GM12878 (cell line): ENCODE measurements around the gene EFNA1. TPM values are rescaled to one million over a fixed set of nuclear protein-coding genes. Genes with fewer than 3 reads are reported as not detected.

Experiments used
- ATAC-seq: fragments of 200-7000 bp; cut with Tn5 transposase; 3 replicates; pipeline ENCODE4 v1.9.1; 2020; ENCODE audit warnings: mild to moderate bottlenecking, moderate library complexity
- BruUV-seq: library from RNA; stranded (reverse); fragments of 400-500 nt; replicated peaks from 2 replicates; lab custom pipeline; 2021; lab: Mats Ljungman, UMichigan
- CTCF ChIA-PET: fragments of 300-600 bp; sonication (Branson Sonifier 250); formaldehyde crosslinking; extraction: SDS; loops from one replicate; lab custom pipeline; 2021; ENCODE audit warnings: inconsistent platforms; lab: Yijun Ruan, JAX
- POLR2A ChIA-PET: fragments of 350-600 bp; formaldehyde crosslinking; extraction: SDS; loops from one replicate; lab custom pipeline; 2021; ENCODE audit warnings: inconsistent platforms; lab: Charles Lee
- RAD21 ChIA-PET: fragments of 300-600 bp; sonication (Branson Sonifier 250); formaldehyde crosslinking; loops from one replicate; lab custom pipeline; 2023; ENCODE audit warnings: antibody characterized with exemption; ENCODE audit not compliant: unreplicated experiment; lab: Charles Lee
- SMC1A ChIA-PET: fragments of 300-600 bp; sonication (Branson Sonifier 250); formaldehyde crosslinking; loops from one replicate; lab custom pipeline; 2023; ENCODE audit not compliant: unreplicated experiment, uncharacterized antibody; lab: Charles Lee
- DNase-seq: peaks from one replicate; pipeline ENCODE4 v3.0.0-alpha.2; 2011; ENCODE audit warnings: low read depth, low spot score
- FAIRE-seq: peaks from 3 replicates; lab custom pipeline; 2011; peaks lifted over from hg19 to GRCh38; lab: Jason Lieb, UNC
- H2AFZ ChIP-seq: 2 replicates; pipeline ENCODE4 v1.6.0; 2011; ENCODE audit warnings: low read depth, low read length, control low read depth; ENCODE audit not compliant: control insufficient read depth
- H3K27ac ChIP-seq: 2 replicates; pipeline ENCODE4 v1.5.1; 2011; ENCODE audit warnings: control low read depth; ENCODE audit not compliant: control insufficient read depth, insufficient read depth
- H3K27me3 ChIP-seq, 2 experiments: replicated peaks in 1 of 2; 2 replicates each; pipeline versions ENCODE4 v1.6.0 to v1.6.1; 2011; ENCODE audit warnings: low read length in 1 of 2; ENCODE audit not compliant: control insufficient read depth in 2 of 2, insufficient read depth in 2 of 2
- H3K36me3 ChIP-seq, 2 experiments: 2 replicates each; pipeline ENCODE4 v1.5.1; 2011; ENCODE audit warnings: low read length in 1 of 2; ENCODE audit not compliant: control insufficient read depth in 2 of 2, insufficient read depth in 2 of 2
- H3K4me1 ChIP-seq: 2 replicates; pipeline ENCODE4 v1.6.1; 2011; ENCODE audit warnings: mild to moderate bottlenecking, low read length, moderate library complexity, mixed read lengths; ENCODE audit not compliant: control insufficient read depth, insufficient read depth
- H3K4me2 ChIP-seq: 2 replicates; pipeline ENCODE4 v1.6.0; 2011; ENCODE audit warnings: control low read depth; ENCODE audit not compliant: control insufficient read depth, insufficient read depth
- H3K4me3 ChIP-seq: fragments of 200-600 bp; sonication (generic); 2 replicates; pipeline ENCODE4 v1.5.1; 2016
- H3K79me2 ChIP-seq: 2 replicates; pipeline ENCODE4 v1.6.0; 2011; ENCODE audit warnings: low read length; ENCODE audit not compliant: control insufficient read depth, insufficient read depth
- H3K9ac ChIP-seq: 2 replicates; pipeline ENCODE4 v1.8.0; 2011; ENCODE audit warnings: low read length, control low read depth, mixed read lengths; ENCODE audit not compliant: control insufficient read depth, insufficient read depth
- H3K9me3 ChIP-seq: replicated peaks from 3 replicates; pipeline ENCODE4 v1.5.1; 2011; ENCODE audit warnings: mild to moderate bottlenecking, low read length; ENCODE audit not compliant: control insufficient read depth, insufficient read depth
- H4K20me1 ChIP-seq: 2 replicates; pipeline ENCODE4 v1.6.0; 2011; ENCODE audit not compliant: control insufficient read depth, insufficient read depth
- WGBS: methylation state at CpG from one replicate; pipeline ENCODE4 v1.1.6; 2016; ENCODE audit warnings: low lambda C conversion rate; ENCODE audit not compliant: insufficient replicate concordance, insufficient coverage; ENCODE audit errors: missing lambda C conversion rate; 5-methylcytosine and 5-hydroxymethylcytosine counted together
- in situ Hi-C: fragments of 300-500 bp; cut with MboI; formaldehyde crosslinking; loops from 9 replicates; pipeline ENCODE4 v1.14.3; 2018; ENCODE audit warnings: mixed read lengths
- intact Hi-C: fragments of 100-400 bp; cut with micrococcal nuclease; formaldehyde crosslinking; loops from one replicate; pipeline ENCODE4 v1.14.2; 2022; ENCODE audit not compliant: unreplicated experiment
- polyA plus RNA-seq, 11 experiments: library from polyadenylated mRNA; depleted of rRNA in 4 of 11; unstranded in 6 of 11; stranded (reverse) in 5 of 11; fragments of >200 nt; fragmentation: Nextera tagmentation in 4 of 11; fragmentation: Illumina TruSeq in 1 of 11; extraction: Ambion mirVana in 4 of 11; extraction: Trizol in 1 of 11; gene quantifications; 1 replicate in 1 of 11; 2 replicates in 10 of 11; pipeline versions ENCODE4 v1.2.1 to v1.2.3, GENCODE V29; 2011 to 2016; ENCODE audit warnings: inconsistent platforms in 2 of 11, missing spikeins in 2 of 11, low read depth in 1 of 11
- total RNA-seq, 4 experiments: library from RNA; depleted of rRNA in 3 of 4; stranded (reverse); fragments of >200 nt in 3 of 4; fragmentation: Illumina TruSeq in 1 of 4; extraction: Trizol in 1 of 4; gene quantifications; 2 replicates each; pipeline versions ENCODE4 v1.2.1 to v1.2.3, GENCODE V29; 2013 to 2021
- TF ChIP-seq, protein P1 (sequence below): fragments of 150-350 bp; IDR thresholded peaks from 2 replicates; pipeline ENCODE4 v1.6.1; 2016; ENCODE audit warnings: low read depth, low read length
- TF ChIP-seq, protein P2 (sequence below), 3 experiments: IDR thresholded peaks in 2 of 3; conservative IDR thresholded peaks in 1 of 3; 2 replicates each; pipeline ENCODE4 v1.5.1; 2011; ENCODE audit warnings: low read depth in 3 of 3, low read length in 3 of 3, mild to moderate bottlenecking in 3 of 3, control low read depth in 2 of 3, moderate library complexity in 2 of 3, inconsistent platforms in 1 of 3, mixed read lengths in 1 of 3; ENCODE audit not compliant: control insufficient read depth in 2 of 3, insufficient read depth in 1 of 3; ENCODE audit errors: extremely low read depth in 1 of 3

Gene EFNA1
- total and polyA plus RNA-seq, 10 of the 15 experiments (the other 5 are each of a cell fraction or from before 2014, with no cell fraction given) = 0.13 to 7.5 (median 0.28) TPM; not detected in 5

GRCh38 chr1:155130272-155131006, 2.8 kb downstream of the EFNA1 start:
- H3K79me2 ChIP-seq = no peaks in the 10 kb centered on the region; the same call in 1 of the 2 replicates
- BruUV-seq = no TSS peak
- peaks cover 14% of the 10 kb centered on the region for H3K4me1 ChIP-seq
- H3K9me3 ChIP-seq = no peaks in the 10 kb centered on the region
- peaks cover 14 to 22% of the 10 kb centered on the region in 2 experiments for H3K27me3 ChIP-seq
- CTCF ChIA-PET = interaction anchor here (0.5 to 2.2 kb wide), 9 partner anchors 37 to 801 kb away, joined by 3 to 9 read pairs (median 3); partner anchors contain the start of gene KRTCAP2
- SMC1A ChIA-PET = interaction anchor here (1.2 to 1.5 kb wide), 3 partner anchors 25 to 42 kb away, joined by 3 to 5 read pairs (median 4); no protein-coding TSS in a partner anchor
- in situ Hi-C loops (no loop called here), intact Hi-C loops (no loop called here)
- H3K4me2 ChIP-seq = no peak overlapping the region
- FAIRE-seq (no peak), DNase-seq (no peak), ATAC-seq (no peak)
- H3K4me3 ChIP-seq = no peak overlapping the region
- 38% methylated on average over 5 of the region's 6 CpGs for WGBS
- no peak overlapping the region for H3K27ac ChIP-seq
- H4K20me1 ChIP-seq = no peaks in the 10 kb centered on the region
- H3K9ac ChIP-seq = no peak overlapping the region
- H2AFZ ChIP-seq = no peak overlapping the region
- TF ChIP-seq, protein P1, sequence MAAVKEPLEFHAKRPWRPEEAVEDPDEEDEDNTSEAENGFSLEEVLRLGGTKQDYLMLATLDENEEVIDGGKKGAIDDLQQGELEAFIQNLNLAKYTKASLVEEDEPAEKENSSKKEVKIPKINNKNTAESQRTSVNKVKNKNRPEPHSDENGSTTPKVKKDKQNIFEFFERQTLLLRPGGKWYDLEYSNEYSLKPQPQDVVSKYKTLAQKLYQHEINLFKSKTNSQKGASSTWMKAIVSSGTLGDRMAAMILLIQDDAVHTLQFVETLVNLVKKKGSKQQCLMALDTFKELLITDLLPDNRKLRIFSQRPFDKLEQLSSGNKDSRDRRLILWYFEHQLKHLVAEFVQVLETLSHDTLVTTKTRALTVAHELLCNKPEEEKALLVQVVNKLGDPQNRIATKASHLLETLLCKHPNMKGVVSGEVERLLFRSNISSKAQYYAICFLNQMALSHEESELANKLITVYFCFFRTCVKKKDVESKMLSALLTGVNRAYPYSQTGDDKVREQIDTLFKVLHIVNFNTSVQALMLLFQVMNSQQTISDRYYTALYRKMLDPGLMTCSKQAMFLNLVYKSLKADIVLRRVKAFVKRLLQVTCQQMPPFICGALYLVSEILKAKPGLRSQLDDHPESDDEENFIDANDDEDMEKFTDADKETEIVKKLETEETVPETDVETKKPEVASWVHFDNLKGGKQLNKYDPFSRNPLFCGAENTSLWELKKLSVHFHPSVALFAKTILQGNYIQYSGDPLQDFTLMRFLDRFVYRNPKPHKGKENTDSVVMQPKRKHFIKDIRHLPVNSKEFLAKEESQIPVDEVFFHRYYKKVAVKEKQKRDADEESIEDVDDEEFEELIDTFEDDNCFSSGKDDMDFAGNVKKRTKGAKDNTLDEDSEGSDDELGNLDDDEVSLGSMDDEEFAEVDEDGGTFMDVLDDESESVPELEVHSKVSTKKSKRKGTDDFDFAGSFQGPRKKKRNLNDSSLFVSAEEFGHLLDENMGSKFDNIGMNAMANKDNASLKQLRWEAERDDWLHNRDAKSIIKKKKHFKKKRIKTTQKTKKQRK = no peak
- TF ChIP-seq, protein P2, sequence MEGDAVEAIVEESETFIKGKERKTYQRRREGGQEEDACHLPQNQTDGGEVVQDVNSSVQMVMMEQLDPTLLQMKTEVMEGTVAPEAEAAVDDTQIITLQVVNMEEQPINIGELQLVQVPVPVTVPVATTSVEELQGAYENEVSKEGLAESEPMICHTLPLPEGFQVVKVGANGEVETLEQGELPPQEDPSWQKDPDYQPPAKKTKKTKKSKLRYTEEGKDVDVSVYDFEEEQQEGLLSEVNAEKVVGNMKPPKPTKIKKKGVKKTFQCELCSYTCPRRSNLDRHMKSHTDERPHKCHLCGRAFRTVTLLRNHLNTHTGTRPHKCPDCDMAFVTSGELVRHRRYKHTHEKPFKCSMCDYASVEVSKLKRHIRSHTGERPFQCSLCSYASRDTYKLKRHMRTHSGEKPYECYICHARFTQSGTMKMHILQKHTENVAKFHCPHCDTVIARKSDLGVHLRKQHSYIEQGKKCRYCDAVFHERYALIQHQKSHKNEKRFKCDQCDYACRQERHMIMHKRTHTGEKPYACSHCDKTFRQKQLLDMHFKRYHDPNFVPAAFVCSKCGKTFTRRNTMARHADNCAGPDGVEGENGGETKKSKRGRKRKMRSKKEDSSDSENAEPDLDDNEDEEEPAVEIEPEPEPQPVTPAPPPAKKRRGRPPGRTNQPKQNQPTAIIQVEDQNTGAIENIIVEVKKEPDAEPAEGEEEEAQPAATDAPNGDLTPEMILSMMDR (IDR thresholded peaks at IDR 0.05 in 2 of 3, conservative IDR thresholded peaks at IDR 0.05 in 1 of 3; ENCODE audit: control insufficient read depth in 2 of 3, extremely low read depth in 1 of 3, insufficient read depth in 1 of 3, low read depth in 3 of 3, low read length in 3 of 3) = no peak
- RAD21 ChIA-PET = no interaction called here
- no peaks in the 10 kb centered on the region for H3K36me3 ChIP-seq
- POLR2A ChIA-PET = interaction anchor here (0.5 to 1.5 kb wide), 3 partner anchors 8 to 35 kb away, joined by 3 to 4 read pairs (median 3); no protein-coding TSS in a partner anchor
